ENCODE data around the gene HDAC9. TPM values are rescaled to one million over a fixed set of nuclear protein-coding genes. Genes with fewer than 3 reads are reported as not detected.

The HDAC9 gene
- total RNA-seq, 4 donors from 2014 or later: 10.3 to 48.4 (median 12.2) TPM

- no peak for DNase-seq (ENCODE audit: low spot score in 2 of 2)
- WGBS, 2 donors: 49 to 52% methylated on average over 3 of the region's 3 CpGs
- H3K4me1 ChIP-seq: no peaks in the 10 kb centered on the region
- no peaks in the 10 kb centered on the region for H3K9me3 ChIP-seq
- H3K27ac ChIP-seq: no peak overlapping the region
- no peaks in the 10 kb centered on the region for H3K27me3 ChIP-seq
- H3K4me3 ChIP-seq: no peak overlapping the region
- H3K36me3 ChIP-seq: peaks cover 0 to 16% (median 0%) of the 10 kb centered on the region in 3 donors
- no peak for TF ChIP-seq EP300 (IDR thresholded peaks at IDR 0.05)
- TF ChIP-seq POLR2A (IDR thresholded peaks at IDR 0.05): no peak
- TF ChIP-seq CTCF (IDR thresholded peaks at IDR 0.05): no peak
These were observed 149.4 kb downstream of the HDAC9 start for GRCh38 chr7:18644981-18645380.

- WGBS, 2 donors: 79 to 94% methylated on average over 5 of the region's 5 CpGs
- Histone ChIP-seq H3K4me3 (no peak overlapping the region), H3K4me1 (no peaks in the 10 kb centered on the region), H3K36me3 (peaks cover 0 to 16% (median 0%) of the 10 kb centered on the region in 3 donors), H3K27me3 (no peaks in the 10 kb centered on the region), H3K27ac (no peak overlapping the region), H3K9me3 (no peaks in the 10 kb centered on the region)
- DNase-seq (ENCODE audit: low spot score in 2 of 2): no peak
- TF ChIP-seq EP300 (IDR thresholded peaks at IDR 0.05) (no peak), POLR2A (IDR thresholded peaks at IDR 0.05) (no peak), CTCF (IDR thresholded peaks at IDR 0.05) (no peak)
These were observed 152.0 kb downstream of the HDAC9 start for GRCh38 chr7:18647582-18647981.

- TF ChIP-seq CTCF (IDR thresholded peaks at IDR 0.05) (no peak), POLR2A (IDR thresholded peaks at IDR 0.05) (no peak), EP300 (IDR thresholded peaks at IDR 0.05) (no peak)
- 91 to 95% methylated on average over 9 of the region's 9 CpGs for WGBS, 2 donors
- Histone ChIP-seq H3K4me3 (no peak overlapping the region), H3K36me3 (peaks cover 0 to 16% (median 0%) of the 10 kb centered on the region in 3 donors), H3K27ac (no peak overlapping the region), H3K4me1 (no peaks in the 10 kb centered on the region), H3K9me3 (no peaks in the 10 kb centered on the region), H3K27me3 (no peaks in the 10 kb centered on the region)
- DNase-seq (ENCODE audit: low spot score in 2 of 2): no peak
These were observed 153.6 kb downstream of the HDAC9 start for GRCh38 chr7:18648849-18649758.

GRCh38 chr7:18653381-18654155, 158.0 kb downstream of the HDAC9 start:
- no peaks in the 10 kb centered on the region for H3K9me3 ChIP-seq
- DNase-seq (ENCODE audit: low spot score in 2 of 2): no peak

More at GRCh38 chr7:18653381-18654155, 158.0 kb downstream of the HDAC9 start:
- 89 to 90% methylated on average over 2 of the region's 2 CpGs for WGBS, 2 donors
- Histone ChIP-seq H3K4me3 (no peak overlapping the region), H3K27me3 (no peaks in the 10 kb centered on the region), H3K27ac (no peak overlapping the region), H3K36me3 (peaks cover 0 to 7% (median 0%) of the 10 kb centered on the region in 3 donors), H3K4me1 (peaks cover 0 to 9% (median 3%) of the 10 kb centered on the region in 4 donors)
- TF ChIP-seq CTCF (IDR thresholded peaks at IDR 0.05) (no peak), POLR2A (IDR thresholded peaks at IDR 0.05) (no peak), EP300 (IDR thresholded peaks at IDR 0.05) (no peak)
